Measurements from ENCODE around the gene HRK. TPM values are rescaled to one million over a fixed set of nuclear protein-coding genes. Genes with fewer than 3 reads are reported as not detected.

The HRK gene
- total and polyA plus RNA-seq, 2 of the 13 experiments (the other 11 are each of a cell fraction or from before 2014, with no cell fraction given): 0.02 TPM; not detected in 1

- TF ChIP-seq GMEB1 (CRISPR knock-in tag; IDR thresholded peaks at IDR 0.05; ENCODE audit: borderline replicate concordance) (peak; percentile 77), ZNF276 (CRISPR knock-in tag; IDR thresholded peaks at IDR 0.05; ENCODE audit: low read depth) (0 out of 2 replicates have a peak, but pooled peaks have one; percentile 56), MYPOP (CRISPR knock-in tag; IDR thresholded peaks at IDR 0.05) (peak; percentile 69), SAP130 (CRISPR knock-in tag; IDR thresholded peaks at IDR 0.05; ENCODE audit: low read depth) (peak; percentile 98), ATF2 (CRISPR knock-in tag; IDR thresholded peaks at IDR 0.05) (peak; percentile 38; the same call in 1 of the 2 replicates), HOXA5 (CRISPR knock-in tag; IDR thresholded peaks at IDR 0.05) (peak; percentile 83; the same call in 1 of the 2 replicates), HNF1A (IDR thresholded peaks at IDR 0.05; ENCODE audit: low read depth) (no peak), HNF1A (CRISPR knock-in tag; IDR thresholded peaks at IDR 0.05; ENCODE audit: borderline replicate concordance) (peak; percentile 63; the same call in 1 of the 2 replicates), FOXP4 (CRISPR knock-in tag; IDR thresholded peaks at IDR 0.05) (0 out of 2 replicates have a peak, but pooled peaks have one; percentile 37), ZFY (CRISPR knock-in tag; IDR thresholded peaks at IDR 0.05) (peak; percentile 91)
These were observed 29.6 kb upstream of the HRK start, which contains the start of gene FBXW8 (continued) for GRCh38 chr12:116910645-116911451.
